Osteoblast (primary cell): Measurements from ENCODE around the gene KCNE1. TPM values are rescaled to one million over a fixed set of nuclear protein-coding genes. Genes with fewer than 3 reads are reported as not detected.
"Not testable (repeated sequence)": the region's sequence is repeated elsewhere in the genome, so short reads cannot be mapped to it uniquely, and the experiment has no call there.

Experiments used
- DNase-seq: peaks from one replicate; pipeline ENCODE4 v3.0.0; 2011; ENCODE audit warnings: low spot score, mixed read lengths; ENCODE audit not compliant: insufficient read length; ENCODE audit errors: missing footprints
- H2AFZ ChIP-seq: 2 replicates; pipeline ENCODE4 v1.6.0; 2011; ENCODE audit warnings: mild to moderate bottlenecking, low read length
- H3K27ac ChIP-seq: 2 replicates; pipeline ENCODE4 v1.5.1; 2011; ENCODE audit warnings: mild to moderate bottlenecking, low read depth, low read length, moderate library complexity
- H3K27me3 ChIP-seq: 2 replicates; pipeline ENCODE4 v1.6.0; 2012; ENCODE audit warnings: mild to moderate bottlenecking, control low read depth, inconsistent platforms, low read length, moderate library complexity; ENCODE audit not compliant: insufficient read depth
- H3K36me3 ChIP-seq: 2 replicates; pipeline ENCODE4 v1.5.1; 2011; ENCODE audit warnings: mild to moderate bottlenecking, low read length, control low read depth, moderate library complexity; ENCODE audit not compliant: insufficient read depth
- H3K4me1 ChIP-seq: 2 replicates; pipeline ENCODE4 v1.5.1; 2011; ENCODE audit warnings: mild to moderate bottlenecking, low read length, control low read depth, moderate library complexity; ENCODE audit not compliant: insufficient read depth
- H3K4me2 ChIP-seq: 2 replicates; pipeline ENCODE4 v1.6.0; 2011; ENCODE audit warnings: mild to moderate bottlenecking, low read length; ENCODE audit not compliant: insufficient read depth
- H3K4me3 ChIP-seq: fragments of 200-600 bp; sonication (generic); 3 replicates; pipeline ENCODE4 v1.5.1; 2012; ENCODE audit warnings: mild to moderate bottlenecking, low read length, inconsistent platforms; ENCODE audit not compliant: insufficient read depth
- H3K79me2 ChIP-seq: 2 replicates; pipeline ENCODE4 v1.6.0; 2012; ENCODE audit warnings: mild to moderate bottlenecking, low read length, control low read depth, inconsistent platforms; ENCODE audit not compliant: insufficient read depth
- H3K9me3 ChIP-seq: 2 replicates; pipeline ENCODE4 v1.5.1; 2011; ENCODE audit warnings: low read depth, low read length, control low read depth
- H4K20me1 ChIP-seq: 2 replicates; pipeline ENCODE4 v1.6.0; 2012; ENCODE audit warnings: mild to moderate bottlenecking, low read length, control low read depth; ENCODE audit not compliant: insufficient read depth
- CTCF ChIP-seq: IDR thresholded peaks from 2 replicates; pipeline ENCODE4 v1.5.1; 2011; ENCODE audit warnings: mild to moderate bottlenecking, low read depth, low read length, moderate library complexity; ENCODE audit errors: extremely low read depth
- total RNA-seq: library from RNA; depleted of rRNA; stranded (reverse); fragments of >200 nt; gene quantifications from 2 replicates; pipeline ENCODE4 v1.2.3, GENCODE V29; 2012

Gene KCNE1
- total RNA-seq, 1 donor, result 0.72 TPM

GRCh38 chr21:34498623-34499022 lies 13.4 kb downstream of the KCNE1 start:
- Histone ChIP-seq H3K9me3 (no peaks in the 10 kb centered on the region), H3K79me2 (no peaks in the 10 kb centered on the region), H3K36me3 (no peaks in the 10 kb centered on the region), H4K20me1 (no peaks in the 10 kb centered on the region), H3K27me3 (peaks cover 29% of the 10 kb centered on the region), H3K4me3 (no peak overlapping the region), H3K4me2 (no peak overlapping the region), H3K4me1 (no peaks in the 10 kb centered on the region), H3K27ac (no peak overlapping the region), H2AFZ (no peak overlapping the region)
- TF ChIP-seq CTCF, result no peak
- DNase-seq, result no peak

- not testable (repeated sequence) for H3K79me2 ChIP-seq, H3K4me3 ChIP-seq, H3K27me3 ChIP-seq, DNase-seq, H3K36me3 ChIP-seq, H3K9me3 ChIP-seq, H3K4me2 ChIP-seq, H4K20me1 ChIP-seq, H3K4me1 ChIP-seq, H2AFZ ChIP-seq, H3K27ac ChIP-seq
Observed at GRCh38 chr21:34483854-34484253, 28.2 kb downstream of the KCNE1 start.

GRCh38 chr21:34483435-34483834 lies 28.6 kb downstream of the KCNE1 start:
- not testable (repeated sequence) for H3K4me3 ChIP-seq, H3K4me1 ChIP-seq, H4K20me1 ChIP-seq, H3K36me3 ChIP-seq, DNase-seq, H3K27ac ChIP-seq, H3K9me3 ChIP-seq, H3K4me2 ChIP-seq, H2AFZ ChIP-seq, H3K27me3 ChIP-seq, H3K79me2 ChIP-seq

- H3K4me3 ChIP-seq, DNase-seq, H2AFZ ChIP-seq, H3K79me2 ChIP-seq, H3K4me2 ChIP-seq, H3K9me3 ChIP-seq, H3K4me1 ChIP-seq, H4K20me1 ChIP-seq, H3K36me3 ChIP-seq, H3K27me3 ChIP-seq, H3K27ac ChIP-seq: not testable (repeated sequence)
Observed at GRCh38 chr21:34467333-34467732, 44.7 kb downstream of the KCNE1 start.

GRCh38 chr21:34459426-34459825 lies 52.6 kb downstream of the KCNE1 start:
- H3K27me3 ChIP-seq, H3K4me3 ChIP-seq, H3K9me3 ChIP-seq: not testable (repeated sequence)

GRCh38 chr21:34458266-34458665 lies 53.7 kb downstream of the KCNE1 start:
- H3K9me3 ChIP-seq, H3K36me3 ChIP-seq, H3K79me2 ChIP-seq, H3K4me1 ChIP-seq, H4K20me1 ChIP-seq, H2AFZ ChIP-seq, H3K4me2 ChIP-seq, H3K27ac ChIP-seq, DNase-seq, H3K27me3 ChIP-seq, H3K4me3 ChIP-seq: not testable (repeated sequence)

More at GRCh38 chr21:34459426-34459825, 52.6 kb downstream of the KCNE1 start:
- not testable (repeated sequence) for H3K27ac ChIP-seq, H3K4me1 ChIP-seq, H3K4me2 ChIP-seq, H4K20me1 ChIP-seq, H3K36me3 ChIP-seq, DNase-seq, H2AFZ ChIP-seq, H3K79me2 ChIP-seq

GRCh38 chr21:34456180-34456579 lies 55.8 kb downstream of the KCNE1 start:
- H3K4me1 ChIP-seq, H3K9me3 ChIP-seq, H3K27me3 ChIP-seq, DNase-seq, H3K27ac ChIP-seq, H2AFZ ChIP-seq, H4K20me1 ChIP-seq, H3K4me3 ChIP-seq, H3K4me2 ChIP-seq, H3K36me3 ChIP-seq, H3K79me2 ChIP-seq: not testable (repeated sequence)

- H3K36me3 ChIP-seq, H2AFZ ChIP-seq, H3K4me1 ChIP-seq, H3K79me2 ChIP-seq, H3K27ac ChIP-seq, H3K9me3 ChIP-seq, H3K4me3 ChIP-seq, H3K27me3 ChIP-seq, DNase-seq, H4K20me1 ChIP-seq, H3K4me2 ChIP-seq: not testable (repeated sequence)
Observed at GRCh38 chr21:34455628-34456027, 56.4 kb downstream of the KCNE1 start.

- not testable (repeated sequence) for H3K79me2 ChIP-seq, H3K36me3 ChIP-seq, H4K20me1 ChIP-seq, H3K9me3 ChIP-seq, H2AFZ ChIP-seq, DNase-seq, H3K27ac ChIP-seq, H3K4me1 ChIP-seq, H3K27me3 ChIP-seq, H3K4me2 ChIP-seq, H3K4me3 ChIP-seq
Observed at GRCh38 chr21:34447018-34447417, 65.0 kb downstream of the KCNE1 start.
